Erythroblast (primary cell): ENCODE results near the gene DDIT3.
A peak's percentile ranks its signal among the peaks of the same experiment; 100 is the strongest.
"Not testable (repeated sequence)": the region's sequence is repeated elsewhere in the genome, so short reads cannot be mapped to it uniquely, and the experiment has no call there.

Experiments used
- DNase-seq, 2 experiments: peaks; one replicate each; lab custom pipeline; 2025; lab: John Stamatoyannopoulos, UW
- GATA1 ChIP-seq: IDR thresholded peaks from 2 replicates; pipeline ENCODE4 v1.6.1; 2011; ENCODE audit warnings: low read depth, mild to moderate bottlenecking, control low read depth, low read length, moderate library complexity
- POLR2A ChIP-seq: IDR thresholded peaks from 2 replicates; pipeline ENCODE4 v1.6.1; 2011; ENCODE audit warnings: mild to moderate bottlenecking, low read length

The DDIT3 gene

DNA sequence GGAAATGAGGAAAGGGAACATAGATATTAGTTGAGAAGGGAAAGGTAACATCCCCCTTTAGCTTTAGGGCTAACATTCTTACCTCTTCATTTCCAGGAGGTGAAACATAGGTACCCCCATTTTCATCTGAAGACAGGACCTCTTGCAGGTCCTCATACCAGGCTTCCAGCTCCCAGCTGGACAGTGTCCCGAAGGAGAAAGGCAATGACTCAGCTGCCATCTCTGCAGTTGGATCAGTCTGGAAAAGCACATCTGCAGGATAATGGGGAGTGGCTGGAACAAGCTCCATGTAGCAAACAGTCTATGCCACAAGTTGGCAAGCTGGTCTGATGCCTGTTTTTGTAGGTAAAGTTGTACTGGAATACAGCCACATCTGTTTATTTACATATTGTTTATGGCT lies 3.1 kb downstream of the DDIT3 start:
- DNase-seq, result no peak
- TF ChIP-seq POLR2A (no peak), GATA1 (no peak)

DNA sequence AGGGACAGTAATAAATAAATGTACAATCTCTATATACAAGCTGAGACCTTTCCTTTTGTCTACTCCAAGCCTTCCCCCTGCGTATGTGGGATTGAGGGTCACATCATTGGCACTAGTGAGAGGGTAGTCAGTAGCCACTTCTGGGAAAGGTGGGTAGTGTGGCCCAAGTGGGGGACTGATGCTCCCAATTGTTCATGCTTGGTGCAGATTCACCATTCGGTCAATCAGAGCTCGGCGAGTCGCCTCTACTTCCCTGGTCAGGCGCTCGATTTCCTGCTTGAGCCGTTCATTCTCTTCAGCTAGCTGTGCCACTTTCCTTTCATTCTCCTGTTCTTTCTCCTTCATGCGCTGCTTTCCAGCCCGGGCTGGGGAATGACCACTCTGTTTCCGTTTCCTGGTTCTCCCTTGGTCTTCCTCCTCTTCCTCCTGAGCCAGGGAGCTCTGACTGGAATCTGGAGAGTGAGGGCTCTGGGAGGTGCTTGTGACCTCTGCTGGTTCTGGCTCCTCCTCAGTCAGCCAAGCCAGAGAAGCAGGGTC lies 3.6 kb downstream of the DDIT3 start:
- TF ChIP-seq GATA1, result no peak
- TF ChIP-seq POLR2A, result peak; percentile 25
- no peak for DNase-seq

DNA sequence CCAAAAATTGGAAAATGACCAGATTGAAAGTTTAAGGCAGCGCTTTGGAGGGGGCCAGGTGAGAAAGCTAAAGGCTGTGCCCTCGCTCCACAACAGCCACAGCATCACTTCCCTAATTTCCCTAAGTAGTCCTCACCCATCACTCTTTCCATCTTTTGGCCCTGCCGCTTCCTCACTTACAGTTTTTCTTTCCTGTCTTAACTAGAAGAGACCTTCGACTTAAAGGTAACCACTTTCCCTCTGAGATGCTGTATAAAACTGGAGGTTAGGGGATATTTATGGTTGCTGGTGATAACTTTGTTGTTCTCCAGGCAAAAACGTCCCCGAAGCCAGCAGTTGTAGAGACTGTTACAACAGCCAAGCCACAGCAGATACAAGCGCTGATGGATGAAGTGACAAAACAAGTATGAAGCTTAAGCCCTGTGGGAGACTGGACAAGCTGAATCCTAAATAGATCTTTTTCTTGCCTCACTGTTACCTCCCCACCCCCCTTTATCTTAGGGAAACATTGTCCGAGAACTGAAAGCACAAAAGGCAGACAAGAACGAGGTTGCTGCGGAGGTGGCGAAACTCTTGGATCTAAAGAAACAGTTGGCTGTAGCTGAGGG lies 4.3 kb downstream of the DDIT3 start:
- TF ChIP-seq GATA1 (no peak), POLR2A (no peak)
- DNase-seq, result no peak

DNA sequence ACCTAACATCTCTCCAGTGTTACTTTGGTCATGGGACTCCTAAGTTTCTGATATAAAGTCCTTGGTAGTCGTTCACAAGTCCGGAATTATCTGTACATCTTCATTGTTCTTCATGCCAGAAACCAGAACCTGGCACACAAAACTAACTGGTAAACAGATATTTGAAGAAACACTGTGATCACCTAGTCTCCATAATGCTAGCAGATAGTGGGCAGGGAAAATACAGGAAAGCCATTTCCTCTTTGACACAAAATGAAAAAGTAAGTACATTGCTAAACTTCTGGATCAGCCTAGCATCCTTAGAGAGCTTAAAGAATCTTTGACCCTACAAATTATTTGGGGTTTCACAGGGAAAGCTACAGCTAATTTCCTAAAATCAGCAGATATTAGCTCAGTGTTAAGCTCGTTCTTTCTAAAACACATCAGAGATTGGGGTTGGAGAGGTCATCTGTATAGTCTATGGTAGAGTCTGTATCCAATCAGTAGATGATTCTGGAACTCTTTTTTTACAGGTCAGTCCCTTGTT lies 4.8 kb downstream of the DDIT3 start:
- no peak for DNase-seq
- TF ChIP-seq GATA1 (no peak), POLR2A (no peak)

DNA sequence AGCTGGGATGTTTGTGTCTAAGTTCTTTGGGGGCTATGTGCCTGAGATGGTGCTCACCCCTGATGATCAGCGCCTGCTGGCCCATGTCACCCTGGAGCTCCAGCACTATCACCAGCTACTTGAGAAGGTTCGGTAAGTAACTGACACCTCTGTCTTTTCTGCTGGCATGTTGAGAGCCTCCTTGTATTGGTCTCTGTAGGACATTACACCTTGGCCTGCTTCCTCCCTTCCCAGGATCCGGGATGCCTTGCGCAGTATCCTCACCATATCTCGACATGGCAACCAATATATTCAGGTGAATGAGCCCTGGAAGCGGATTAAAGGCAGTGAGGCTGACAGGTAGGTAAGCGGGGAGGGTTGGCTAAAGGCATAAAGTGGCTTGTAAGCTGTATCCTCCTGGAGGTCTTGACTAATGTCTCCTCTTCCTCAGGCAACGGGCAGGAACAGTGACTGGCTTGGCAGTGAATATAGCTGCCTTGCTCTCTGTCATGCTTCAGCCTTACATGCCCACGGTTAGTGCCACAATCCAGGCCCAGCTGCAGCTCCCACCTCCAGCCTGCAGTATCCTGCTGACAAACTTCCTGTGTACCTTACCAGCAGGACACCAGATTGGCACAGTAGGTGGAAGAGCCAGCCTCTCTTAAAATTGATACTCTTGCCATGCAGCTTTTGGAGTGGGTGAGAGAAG lies 5.5 kb downstream of the DDIT3 start:
- DNase-seq, result no peak
- TF ChIP-seq POLR2A (peak; percentile 9), GATA1 (no peak)

DNA sequence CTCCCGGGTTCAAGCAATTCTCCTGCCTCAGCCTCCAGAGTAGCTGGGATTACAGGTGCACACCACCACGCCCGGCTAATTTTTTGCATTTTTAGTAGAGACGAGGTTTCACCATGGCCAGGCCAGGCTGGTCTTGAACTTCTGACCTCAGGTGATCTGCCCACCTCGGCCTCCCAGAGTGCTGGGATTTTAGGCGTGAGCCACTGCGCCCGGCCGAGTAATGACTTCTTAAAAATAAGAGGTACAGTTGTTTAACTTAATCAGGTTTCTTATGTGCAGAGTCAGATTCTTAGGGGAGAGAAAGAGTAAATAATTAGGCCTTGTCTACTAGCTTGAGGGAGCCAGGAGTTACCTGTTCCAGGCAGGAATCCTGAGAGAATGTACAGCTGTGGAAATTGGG lies 6.1 kb downstream of the DDIT3 start:
- not testable (repeated sequence) for DNase-seq

DNA sequence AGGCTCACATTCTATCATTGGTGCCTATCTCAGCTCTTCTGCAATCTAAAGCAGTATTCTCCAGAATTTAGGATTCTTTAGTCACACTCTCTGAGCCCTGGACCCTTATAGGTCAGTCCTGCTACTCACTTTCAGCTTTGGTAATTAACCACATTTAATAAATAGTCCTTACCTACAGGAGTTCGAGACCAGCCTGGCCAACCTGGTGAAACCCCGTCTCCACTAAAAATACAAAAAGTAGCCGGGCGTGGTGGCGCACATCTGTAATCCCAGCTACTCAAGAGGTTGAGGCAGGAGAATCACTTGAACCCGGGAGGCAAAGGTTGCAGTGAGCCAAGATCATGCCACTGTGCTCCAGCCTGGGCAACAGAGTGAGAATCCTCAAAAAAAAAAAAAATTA lies 6.6 kb downstream of the DDIT3 start:
- DNase-seq, result not testable (repeated sequence)

DNA sequence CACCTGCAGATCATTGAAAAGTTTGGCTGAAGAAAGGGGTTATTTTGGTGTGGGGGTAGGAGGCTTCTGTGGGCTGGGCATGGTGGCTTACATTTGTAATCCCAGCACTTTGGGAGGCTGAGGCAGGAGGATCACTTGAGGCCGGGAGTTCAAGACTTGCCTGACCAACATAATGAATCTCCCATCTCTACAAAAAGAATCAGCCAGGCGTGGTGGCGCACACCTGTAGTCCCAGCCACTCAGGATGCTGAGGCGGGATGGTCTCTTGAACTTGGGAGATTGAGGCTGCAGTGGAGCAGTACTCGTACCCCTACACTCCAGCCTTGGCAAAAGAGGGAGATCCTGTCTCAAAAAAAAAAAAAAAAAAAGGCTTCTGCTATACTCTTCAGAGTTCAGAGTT lies 7.0 kb downstream of the DDIT3 start:
- DNase-seq, result no peak
- TF ChIP-seq GATA1 (no peak), POLR2A (no peak)

DNA sequence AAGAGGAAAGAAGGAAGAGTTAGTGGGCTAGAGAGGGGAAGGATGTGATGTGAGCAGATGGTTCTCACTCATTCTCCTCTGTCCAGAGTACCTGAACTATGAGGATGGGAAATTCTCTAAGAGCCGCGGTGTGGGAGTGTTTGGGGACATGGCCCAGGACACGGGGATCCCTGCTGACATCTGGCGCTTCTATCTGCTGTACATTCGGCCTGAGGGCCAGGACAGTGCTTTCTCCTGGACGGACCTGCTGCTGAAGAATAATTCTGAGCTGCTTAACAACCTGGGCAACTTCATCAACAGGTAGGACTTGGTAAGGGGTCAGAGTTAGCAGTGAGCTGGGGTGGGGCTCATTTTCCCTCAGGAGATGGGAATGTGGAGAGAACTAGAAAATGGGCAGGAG lies 7.6 kb downstream of the DDIT3 start:
- TF ChIP-seq GATA1, result no peak
- TF ChIP-seq POLR2A, result no peak
- no peak for DNase-seq

DNA sequence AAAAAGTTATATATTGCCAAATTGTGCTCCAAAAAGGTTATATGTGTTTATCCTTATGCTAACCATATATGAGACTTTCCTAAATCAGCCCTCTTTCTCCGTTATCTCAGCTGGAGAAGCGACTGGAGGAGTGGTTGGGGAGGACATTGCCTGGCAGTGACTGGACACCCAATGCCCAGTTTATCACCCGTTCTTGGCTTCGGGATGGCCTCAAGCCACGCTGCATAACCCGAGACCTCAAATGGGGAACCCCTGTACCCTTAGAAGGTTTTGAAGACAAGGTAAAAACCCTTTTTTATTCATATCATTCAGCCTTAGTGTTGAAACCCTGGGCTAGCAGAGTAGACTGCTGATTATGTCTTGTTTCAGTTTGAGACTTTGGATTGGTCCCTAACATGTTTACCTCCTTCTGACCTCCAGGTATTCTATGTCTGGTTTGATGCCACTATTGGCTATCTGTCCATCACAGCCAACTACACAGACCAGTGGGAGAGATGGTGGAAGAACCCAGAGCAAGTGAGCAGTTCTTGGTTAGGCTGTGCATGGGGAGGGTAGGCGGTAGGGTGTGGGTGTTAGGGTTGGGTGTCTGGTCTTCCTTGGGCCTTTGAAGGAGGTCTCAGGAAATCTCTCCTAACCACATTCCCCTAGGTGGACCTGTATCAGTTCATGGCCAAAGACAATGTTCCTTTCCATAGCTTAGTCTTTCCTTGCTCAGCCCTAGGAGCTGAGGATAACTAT lies 8.6 kb downstream of the DDIT3 start:
- no peak for DNase-seq
- TF ChIP-seq GATA1 (no peak), POLR2A (no peak)

DNA sequence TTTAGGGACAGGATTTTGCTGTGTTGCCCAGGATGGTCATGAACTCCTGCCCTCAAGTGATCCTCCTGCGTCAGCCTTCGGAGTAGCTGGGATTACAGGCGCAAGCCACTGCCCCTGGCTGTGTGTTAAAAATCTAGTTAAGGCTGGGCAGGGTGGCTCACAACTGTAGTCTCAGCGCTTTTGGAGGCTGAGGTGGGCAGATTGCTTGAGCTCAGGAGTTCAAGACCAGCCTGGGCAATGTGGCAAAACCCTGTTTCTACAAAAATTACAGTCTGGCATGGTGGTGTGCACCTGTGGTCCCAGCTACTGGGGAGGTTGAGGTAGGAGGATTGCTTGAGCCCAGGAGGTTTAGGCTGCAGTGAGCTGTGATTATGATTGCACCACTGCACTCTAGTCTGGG lies 9.2 kb downstream of the DDIT3 start:
- no peak for TF ChIP-seq GATA1
- TF ChIP-seq POLR2A, result no peak
- no peak for DNase-seq

DNA sequence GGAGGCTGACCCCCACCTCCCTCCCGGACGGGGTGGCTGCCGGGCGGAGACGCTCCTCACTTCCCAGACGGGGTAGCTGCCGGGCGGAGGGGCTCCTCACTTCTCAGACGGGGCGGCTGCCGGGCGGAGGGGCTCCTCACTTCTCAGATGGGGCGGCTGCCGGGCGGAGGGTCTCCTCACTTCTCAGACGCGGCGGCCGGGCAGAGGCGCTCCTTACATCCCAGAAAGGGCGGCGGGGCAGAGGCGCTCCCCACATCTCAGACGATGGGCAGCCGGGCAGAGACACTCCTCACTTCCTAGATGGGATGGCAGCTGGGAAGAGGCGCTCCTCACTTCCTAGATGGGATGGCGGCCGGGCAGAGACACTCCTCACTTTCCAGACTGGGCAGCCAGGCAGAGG lies 12.5 kb downstream of the DDIT3 start:
- not testable (repeated sequence) for DNase-seq

DNA sequence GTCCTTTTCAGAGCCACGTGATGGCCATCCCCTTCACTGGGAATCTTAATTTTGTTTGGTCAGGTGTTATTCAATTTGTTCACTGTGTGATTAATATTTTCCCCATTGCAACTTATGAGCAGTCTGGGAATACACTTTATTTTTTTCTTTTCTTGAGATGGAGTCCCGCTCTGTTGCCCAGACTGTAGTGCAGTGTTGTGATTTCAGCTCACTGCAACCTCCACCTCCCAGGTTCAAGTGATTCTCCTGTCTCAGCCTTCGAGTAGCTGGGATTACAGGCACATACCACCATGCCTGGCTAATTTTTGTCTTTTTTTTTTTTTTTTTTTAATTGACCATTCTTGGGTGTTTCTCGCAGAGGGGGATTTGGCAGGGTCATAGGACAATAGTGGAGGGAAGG lies 13.8 kb downstream of the DDIT3 start:
- not testable (repeated sequence) for DNase-seq

DNA sequence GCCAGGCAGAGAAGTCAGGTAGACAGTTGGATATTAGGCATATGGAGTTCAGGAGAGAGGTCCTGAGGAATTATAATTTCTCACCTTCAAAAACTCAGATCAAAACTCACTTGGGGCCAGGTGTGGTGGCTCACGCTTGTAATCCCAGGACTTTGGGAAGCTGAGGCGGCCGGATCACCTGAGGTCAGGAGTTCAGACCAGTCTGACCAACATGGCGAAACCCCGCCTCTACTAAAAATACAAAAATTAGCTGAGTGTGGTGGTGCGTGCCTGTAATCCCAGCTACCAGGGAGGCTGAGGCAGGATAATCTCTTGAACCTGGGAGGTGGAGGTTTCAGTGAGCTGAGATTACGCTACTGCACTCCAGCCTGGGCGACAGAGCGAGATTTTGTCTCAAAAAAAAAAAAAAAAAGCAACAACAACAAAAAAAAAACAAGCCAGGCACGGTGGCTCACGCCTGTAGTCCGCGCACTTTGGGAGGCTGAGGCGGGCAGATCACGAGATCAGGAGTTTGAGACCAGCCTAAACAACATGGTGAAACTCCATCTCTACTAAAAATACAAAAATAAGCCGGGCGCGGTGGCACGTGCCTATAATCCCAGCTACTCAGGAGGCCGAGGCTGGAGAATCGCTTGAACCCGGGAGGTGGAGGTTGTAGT lies 17.9 kb downstream of the DDIT3 start:
- not testable (repeated sequence) for DNase-seq

DNA sequence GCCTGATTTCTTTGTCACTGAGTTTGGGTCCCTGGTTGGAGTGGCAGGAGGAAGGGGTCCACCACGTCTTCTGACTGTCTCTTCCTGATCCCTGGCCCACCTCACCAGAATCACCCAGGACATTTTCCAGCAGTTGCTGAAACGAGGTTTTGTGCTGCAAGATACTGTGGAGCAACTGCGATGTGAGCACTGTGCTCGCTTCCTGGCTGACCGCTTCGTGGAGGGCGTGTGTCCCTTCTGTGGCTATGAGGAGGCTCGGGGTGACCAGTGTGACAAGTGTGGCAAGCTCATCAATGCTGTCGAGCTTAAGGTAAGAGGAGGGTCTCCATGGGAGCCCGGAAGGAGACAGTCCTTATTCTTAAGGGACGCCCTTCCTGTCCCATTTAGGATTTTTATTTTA lies 20.1 kb downstream of the DDIT3 start:
- DNase-seq, result no peak
- TF ChIP-seq POLR2A (no peak), GATA1 (no peak)
